HG02870 (cell line): ENCODE results near the gene MAMSTR.
"Not testable (repeated sequence)": the region's sequence is repeated elsewhere in the genome, so short reads cannot be mapped to it uniquely, and the experiment has no call there.

Experiments used
- ATAC-seq: cut with Tn5 transposase; IDR thresholded peaks from one replicate; pipeline ENCODE4 v1.9.1; 2021; ENCODE audit warnings: mild to moderate bottlenecking, moderate library complexity; ENCODE audit not compliant: unreplicated experiment

Gene MAMSTR

GRCh38 chr19:48720613-48721296 lies 1.2 kb upstream of the MAMSTR start:
- ATAC-seq: peak; percentile 85

GRCh38 chr19:48720251-48720612 lies 707 bp upstream of the MAMSTR start:
- peak; percentile 13 for ATAC-seq

DNA sequence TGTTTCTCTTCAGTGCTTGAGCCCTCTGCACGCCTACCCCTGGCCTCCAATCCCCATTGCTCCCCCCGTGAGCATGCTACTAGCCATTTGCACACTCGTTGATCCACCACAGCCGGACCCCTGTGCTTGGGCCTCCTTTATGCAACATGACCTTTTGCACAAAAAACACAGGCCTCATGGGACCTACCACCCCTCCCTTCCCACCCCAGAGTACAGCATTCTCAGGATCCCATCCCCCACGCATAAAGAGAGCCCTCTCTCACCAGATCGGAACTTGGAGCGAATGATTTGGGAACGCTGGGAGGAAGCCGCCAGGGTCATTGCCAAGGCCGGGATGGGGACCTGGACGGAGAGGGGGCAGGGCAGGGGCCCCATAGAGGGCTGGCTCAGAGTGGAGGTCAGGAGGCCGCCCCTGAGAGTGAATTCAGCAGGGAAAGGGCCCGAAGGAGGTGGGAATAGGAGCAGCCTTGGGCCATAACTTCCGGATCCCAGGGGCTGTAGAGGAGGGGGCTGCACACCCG lies 754 bp downstream of the MAMSTR start:
- ATAC-seq: no peak

GRCh38 chr19:48718106-48718505 lies 1.4 kb downstream of the MAMSTR start:
- not testable (repeated sequence) for ATAC-seq

GRCh38 chr19:48716562-48717291 lies 2.8 kb downstream of the MAMSTR start:
- no peak for ATAC-seq

GRCh38 chr19:48715681-48716171 lies 3.8 kb downstream of the MAMSTR start:
- no peak for ATAC-seq

- no peak for ATAC-seq
These were observed 4.5 kb downstream of the MAMSTR start for GRCh38 chr19:48714759-48715675.

DNA sequence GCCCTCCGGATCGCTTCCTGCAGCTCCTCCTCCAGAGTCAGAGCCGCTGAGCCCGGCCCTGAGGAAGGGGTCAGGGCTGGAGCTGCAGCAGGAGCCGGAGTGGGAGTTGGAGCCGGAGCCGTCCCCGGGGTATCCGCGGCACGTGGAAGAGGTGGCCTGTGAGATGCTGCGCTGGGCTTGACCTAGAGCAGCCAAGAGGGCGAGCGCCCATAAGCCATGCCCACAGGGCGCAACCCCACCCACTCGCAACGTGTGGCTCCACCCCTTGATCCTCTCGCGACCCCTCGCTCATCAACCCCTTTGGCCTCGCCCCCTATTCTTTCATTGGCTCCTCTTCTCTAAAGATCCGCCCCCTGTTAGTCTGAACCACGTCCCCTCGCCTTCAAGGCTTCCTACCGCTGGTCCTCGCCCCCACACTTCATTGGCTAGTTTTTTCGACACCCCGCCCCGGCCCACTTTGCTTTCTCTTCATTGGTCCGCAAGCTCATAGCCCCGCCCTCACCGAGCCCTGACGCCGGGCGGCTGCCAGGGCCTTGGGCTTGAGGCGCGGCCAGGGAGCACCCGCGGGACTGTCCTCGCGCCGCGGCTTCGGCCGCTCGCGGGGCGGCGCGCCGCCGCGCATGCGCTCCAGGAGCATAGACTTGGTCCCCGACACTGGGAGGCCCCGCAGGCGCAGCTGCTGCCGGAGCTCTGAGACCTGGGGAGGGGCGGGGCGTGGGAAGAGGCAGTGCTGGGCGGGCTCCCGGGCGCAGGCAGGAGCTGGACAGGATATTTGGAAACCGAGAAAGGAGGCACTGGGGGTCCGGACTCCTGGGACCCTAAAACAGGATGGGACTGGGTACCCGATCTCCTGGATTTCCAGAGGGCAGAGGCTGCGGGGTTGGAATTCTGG lies 5.4 kb downstream of the MAMSTR start:
- peak; percentile 92 for ATAC-seq

DNA sequence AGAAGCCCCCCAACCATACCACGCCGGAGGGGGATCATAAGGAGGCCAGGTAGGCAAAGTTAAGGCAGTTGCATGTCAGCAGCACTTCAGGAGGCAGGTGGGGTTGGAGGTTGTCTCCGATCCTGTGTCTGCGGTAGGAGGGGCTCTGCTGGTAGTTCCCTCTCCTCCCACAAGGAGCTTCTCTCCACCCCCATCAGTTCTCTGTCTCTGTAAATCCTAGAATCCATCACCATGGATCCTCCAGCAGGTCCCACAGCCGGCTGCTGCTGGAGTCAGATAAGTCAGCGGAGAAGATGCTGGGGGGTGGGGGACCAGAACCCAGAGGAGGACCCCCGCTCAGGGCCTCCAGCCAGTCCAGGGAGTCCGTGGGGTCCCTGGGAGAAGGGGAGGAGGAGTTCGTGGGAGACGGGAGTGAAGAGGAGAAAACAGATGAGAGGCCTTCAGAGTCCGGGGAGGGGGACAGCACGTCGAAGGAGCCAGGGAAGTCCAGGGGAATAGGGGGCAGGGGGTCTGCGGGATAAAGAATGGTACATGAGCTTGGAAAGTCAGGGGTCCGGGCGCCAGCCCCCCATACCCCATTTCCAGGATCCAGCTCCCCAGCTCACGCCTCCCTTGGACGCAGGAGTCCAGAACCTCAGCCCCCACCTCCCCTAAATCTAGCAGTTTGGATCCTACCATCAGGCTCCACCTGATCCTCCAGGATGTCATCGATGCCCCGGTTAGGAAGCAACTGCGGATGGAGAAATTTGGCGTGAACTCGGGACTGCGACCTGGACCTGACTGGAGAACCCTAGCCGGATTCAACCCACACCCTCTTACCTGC lies 6.3 kb downstream of the MAMSTR start:
- no peak for ATAC-seq

- no peak for ATAC-seq
These were observed 8.3 kb downstream of the MAMSTR start for GRCh38 chr19:48711106-48711662.

- ATAC-seq: no peak
These were observed 11.1 kb downstream of the MAMSTR start for GRCh38 chr19:48708471-48708870.

DNA sequence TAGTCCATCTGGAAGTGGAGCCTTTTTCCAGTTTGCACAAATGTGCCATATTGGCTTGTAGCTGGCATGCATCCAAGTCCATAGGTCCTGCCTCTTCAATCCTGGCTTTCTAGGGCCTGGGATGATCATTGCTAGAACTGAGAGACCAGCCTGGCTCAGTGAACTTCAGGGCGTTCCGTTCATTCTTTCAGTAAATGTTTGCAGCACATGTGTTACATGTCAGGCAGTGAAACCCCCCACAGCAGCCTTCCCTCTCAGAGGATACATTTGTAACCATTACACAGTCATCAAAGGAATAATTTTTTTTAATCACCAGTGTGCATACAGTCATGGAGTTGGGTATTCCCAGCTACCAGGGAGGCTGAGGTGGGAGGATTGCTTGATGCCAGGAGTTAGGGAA lies 14.1 kb downstream of the MAMSTR start:
- no peak for ATAC-seq

GRCh38 chr19:48703316-48703715 lies 16.2 kb downstream of the MAMSTR start:
- no peak for ATAC-seq

GRCh38 chr19:48702701-48703100 lies 16.8 kb downstream of the MAMSTR start:
- no peak for ATAC-seq

- no peak for ATAC-seq
These were observed 21.5 kb downstream of the MAMSTR start for GRCh38 chr19:48698046-48698445.

DNA sequence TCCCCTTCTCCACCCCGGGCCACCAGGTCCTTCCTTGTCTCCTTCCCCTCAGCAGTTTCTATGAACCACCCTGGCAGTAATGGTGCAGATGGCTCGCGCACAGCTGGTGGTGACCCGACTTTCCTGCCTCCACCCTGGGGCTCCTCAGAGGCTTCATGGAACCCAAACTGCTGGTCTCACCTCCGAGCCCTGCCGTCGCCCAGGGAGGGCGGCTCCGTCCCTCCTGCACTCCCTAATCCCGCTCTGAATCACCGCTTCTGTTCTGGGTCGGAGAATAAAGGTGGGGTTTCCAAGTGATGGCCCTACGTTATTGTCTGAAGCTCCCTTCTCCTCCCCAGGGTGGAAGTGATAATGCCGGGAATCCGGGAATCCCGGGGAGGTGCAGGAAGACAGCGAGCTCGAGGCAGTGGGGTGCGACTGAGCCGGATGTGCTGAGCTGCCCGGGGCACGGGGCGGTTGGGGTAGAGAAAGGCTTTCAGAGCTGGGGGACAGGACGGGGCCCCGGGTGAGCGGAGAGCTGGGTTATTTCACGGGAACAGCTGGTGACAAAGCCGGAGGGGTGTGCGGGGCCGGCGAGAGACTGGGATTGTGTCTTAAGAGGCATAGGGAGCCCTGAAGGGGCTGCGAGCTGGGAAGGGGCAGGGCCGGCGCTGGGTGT lies 23.0 kb downstream of the MAMSTR start:
- ATAC-seq: no peak

GRCh38 chr19:48695743-48696352 lies 23.7 kb downstream of the MAMSTR start, which contains the start of gene FUT2:
Gene FUT2 (plus strand): TSS chr19:48695971. CDS start chr19:48702957, 6,986 bp downstream.
- no peak for ATAC-seq

DNA sequence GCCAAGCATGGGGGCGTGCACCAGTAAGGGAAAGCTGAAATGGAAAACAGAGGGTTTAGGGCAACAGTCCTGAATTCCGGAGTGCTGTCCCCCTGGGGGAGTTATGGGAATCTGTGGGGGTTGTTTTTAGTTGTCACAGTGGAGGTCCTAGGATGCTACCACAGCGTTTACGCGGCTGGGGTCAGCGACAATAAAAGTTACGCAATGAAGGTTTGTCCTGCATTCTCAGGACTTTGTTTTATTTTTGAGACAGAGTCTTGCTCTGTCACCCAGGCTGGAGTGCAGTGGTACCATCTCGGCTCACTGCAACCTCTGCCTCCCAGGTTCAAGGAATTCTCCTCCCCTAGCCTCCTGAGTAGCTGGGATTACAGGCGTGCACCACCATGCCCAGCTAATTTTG lies 25.9 kb downstream of the MAMSTR start:
- not testable (repeated sequence) for ATAC-seq
